HepG2 (cell line): Measurements from ENCODE around the gene CDH22. TPM values are rescaled to one million over a fixed set of nuclear protein-coding genes. Genes with fewer than 3 reads are reported as not detected.

Experiments used
- AHR ChIP-seq: IDR thresholded peaks from 2 replicates; pipeline ENCODE4 v1.6.1; 2018; ENCODE audit warnings: missing genetic modification reagents, missing compliant biosample characterization
- CEBPB ChIP-seq: IDR thresholded peaks from 2 replicates; pipeline ENCODE4 v1.6.1; 2011; ENCODE audit warnings: low read depth, low read length, improper control_type of control experiment, borderline replicate concordance
- HIVEP1 ChIP-seq: sonication (generic); formaldehyde crosslinking; IDR thresholded peaks from 2 replicates; pipeline ENCODE4 v1.4.0; 2020; ENCODE audit warnings: mild to moderate bottlenecking, missing genetic modification reagents
- HNRNPLL ChIP-seq: fragments of 200-400 bp; formaldehyde crosslinking; IDR thresholded peaks from 2 replicates; pipeline ENCODE4 v1.6.1; 2017; ENCODE audit warnings: mild to moderate bottlenecking, low read depth, low read length; ENCODE audit not compliant: poor library complexity, severe bottlenecking
- REL ChIP-seq: sonication (generic); formaldehyde crosslinking; conservative IDR thresholded peaks from 2 replicates; pipeline ENCODE4 v1.8.0; 2022; ENCODE audit warnings: mild to moderate bottlenecking, missing genetic modification reagents, moderate library complexity
- XBP1 ChIP-seq: sonication (generic); formaldehyde crosslinking; IDR thresholded peaks from 2 replicates; pipeline ENCODE4 v1.5.0; 2020; ENCODE audit warnings: missing genetic modification reagents
- ZNF232 ChIP-seq: sonication (generic); formaldehyde crosslinking; IDR thresholded peaks from 2 replicates; pipeline ENCODE4 v1.4.0; 2020; ENCODE audit warnings: missing genetic modification reagents, borderline replicate concordance
- ZNF570 ChIP-seq: sonication (generic); formaldehyde crosslinking; IDR thresholded peaks from 2 replicates; pipeline ENCODE4 v1.4.0; 2020; ENCODE audit warnings: mild to moderate bottlenecking, missing genetic modification reagents, borderline replicate concordance
- ZNF660 ChIP-seq: sonication (generic); formaldehyde crosslinking; IDR thresholded peaks from 2 replicates; pipeline ENCODE4 v1.5.1; 2020; ENCODE audit warnings: mild to moderate bottlenecking, low read depth, missing genetic modification reagents, borderline replicate concordance
- ZSCAN25 ChIP-seq: sonication (generic); formaldehyde crosslinking; IDR thresholded peaks from 2 replicates; pipeline ENCODE4 v1.8.0; 2022; ENCODE audit warnings: mild to moderate bottlenecking, missing genetic modification reagents
- polyA plus RNA-seq, 8 experiments: library from polyadenylated mRNA; depleted of rRNA in 3 of 8; stranded (reverse) in 7 of 8; unstranded in 1 of 8; fragments of >200 nt; fragmentation: Illumina TruSeq in 4 of 8; extraction: Trizol in 4 of 8; gene quantifications; 2 replicates each; pipeline versions ENCODE4 v1.2.1 to v1.2.3, GENCODE V29; 2011 to 2016; ENCODE audit warnings: low read depth in 4 of 8, missing spikeins in 1 of 8, mixed read lengths in 1 of 8; ENCODE audit not compliant: insufficient read depth in 1 of 8
- total RNA-seq, 5 experiments: library from RNA; depleted of rRNA; stranded (reverse); fragments of >200 nt; fragmentation: Illumina TruSeq; extraction: Trizol; gene quantifications; 2 replicates each; pipeline ENCODE4 v1.2.3, GENCODE V29; 2016; ENCODE audit warnings: low read depth in 1 of 5
- TF ChIP-seq, protein P1 (sequence below): sonication (generic); formaldehyde crosslinking; IDR thresholded peaks from 2 replicates; pipeline ENCODE4 v1.5.1; 2020; ENCODE audit warnings: missing genetic modification reagents, mild to moderate bottlenecking, borderline replicate concordance
- TF ChIP-seq, protein P2 (sequence below): IDR thresholded peaks from 2 replicates; pipeline ENCODE4 v1.6.1; 2016; ENCODE audit warnings: missing biosample characterization, missing genetic modification reagents, low read depth
- TF ChIP-seq, protein P3 (sequence below): sonication (generic); formaldehyde crosslinking; conservative IDR thresholded peaks from 2 replicates; pipeline ENCODE4 v1.8.1; 2023; ENCODE audit warnings: missing genetic modification reagents
- TF ChIP-seq, protein P4 (sequence below): IDR thresholded peaks from 2 replicates; pipeline ENCODE4 v1.4.0; 2020; ENCODE audit warnings: mild to moderate bottlenecking, missing genetic modification reagents
- TF ChIP-seq, protein P5 (sequence below): sonication (generic); formaldehyde crosslinking; IDR thresholded peaks from 2 replicates; pipeline ENCODE4 v1.9.0; 2022; ENCODE audit warnings: low read depth, missing genetic modification reagents

Gene CDH22
- total and polyA plus RNA-seq, 2 of the 13 experiments (the other 11 are each of a cell fraction or from before 2014, with no cell fraction given), result not detected

DNA sequence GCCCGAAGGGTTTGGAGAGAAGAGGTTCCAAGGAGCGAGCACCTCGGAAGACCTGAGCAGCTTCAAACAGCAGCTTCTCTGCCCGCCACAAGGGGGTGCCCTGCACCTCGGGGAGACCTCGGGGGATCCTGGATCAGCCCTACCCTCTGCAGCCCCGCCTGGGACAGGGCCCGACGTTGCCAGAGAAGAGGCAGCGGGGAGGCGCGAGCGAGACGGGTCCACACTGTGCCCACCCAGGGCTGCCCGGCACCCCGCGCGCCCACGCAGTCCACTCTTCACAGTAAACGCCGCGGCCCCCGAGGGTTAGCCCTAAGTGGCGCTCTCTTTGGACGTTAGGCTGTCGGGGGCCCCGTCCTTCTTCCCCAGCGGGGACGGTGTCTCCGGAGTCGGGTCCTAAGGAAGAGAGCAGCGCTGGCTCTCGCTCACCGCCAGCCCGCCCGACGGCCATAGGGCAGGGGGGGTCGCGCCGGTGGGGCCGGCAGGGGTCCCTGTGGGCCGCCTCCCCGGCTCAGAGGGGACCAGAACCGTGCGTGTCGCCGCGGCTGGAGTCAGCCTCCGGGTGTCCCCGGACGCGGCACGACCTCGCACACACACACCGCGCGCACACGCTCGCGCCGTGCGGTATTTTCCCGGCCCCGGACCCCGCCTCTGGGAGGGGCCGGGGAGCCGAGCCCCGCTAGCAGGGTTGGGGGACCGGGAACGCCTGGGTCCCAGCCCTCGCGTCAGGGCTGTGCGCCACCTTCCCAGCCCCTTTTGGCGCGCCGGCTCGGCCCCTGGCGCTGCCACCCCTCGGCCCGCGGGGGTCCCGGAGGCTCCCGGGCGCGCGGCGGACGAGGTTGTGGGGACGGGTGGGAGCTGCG lies 929 bp downstream of the CDH22 start (continued):
- TF ChIP-seq, protein P1, sequence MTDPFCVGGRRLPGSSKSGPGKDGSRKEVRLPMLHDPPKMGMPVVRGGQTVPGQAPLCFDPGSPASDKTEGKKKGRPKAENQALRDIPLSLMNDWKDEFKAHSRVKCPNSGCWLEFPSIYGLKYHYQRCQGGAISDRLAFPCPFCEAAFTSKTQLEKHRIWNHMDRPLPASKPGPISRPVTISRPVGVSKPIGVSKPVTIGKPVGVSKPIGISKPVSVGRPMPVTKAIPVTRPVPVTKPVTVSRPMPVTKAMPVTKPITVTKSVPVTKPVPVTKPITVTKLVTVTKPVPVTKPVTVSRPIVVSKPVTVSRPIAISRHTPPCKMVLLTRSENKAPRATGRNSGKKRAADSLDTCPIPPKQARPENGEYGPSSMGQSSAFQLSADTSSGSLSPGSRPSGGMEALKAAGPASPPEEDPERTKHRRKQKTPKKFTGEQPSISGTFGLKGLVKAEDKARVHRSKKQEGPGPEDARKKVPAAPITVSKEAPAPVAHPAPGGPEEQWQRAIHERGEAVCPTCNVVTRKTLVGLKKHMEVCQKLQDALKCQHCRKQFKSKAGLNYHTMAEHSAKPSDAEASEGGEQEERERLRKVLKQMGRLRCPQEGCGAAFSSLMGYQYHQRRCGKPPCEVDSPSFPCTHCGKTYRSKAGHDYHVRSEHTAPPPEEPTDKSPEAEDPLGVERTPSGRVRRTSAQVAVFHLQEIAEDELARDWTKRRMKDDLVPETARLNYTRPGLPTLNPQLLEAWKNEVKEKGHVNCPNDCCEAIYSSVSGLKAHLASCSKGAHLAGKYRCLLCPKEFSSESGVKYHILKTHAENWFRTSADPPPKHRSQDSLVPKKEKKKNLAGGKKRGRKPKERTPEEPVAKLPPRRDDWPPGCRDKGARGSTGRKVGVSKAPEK, result 0 out of 2 replicates have a peak, but pooled peaks have one; percentile 73
- TF ChIP-seq ZNF232 (CRISPR knock-in tag) (0 out of 2 replicates have a peak, but pooled peaks have one; percentile 54), AHR (CRISPR knock-in tag) (peak; percentile 21; the same call in 1 of the 2 replicates), HIVEP1 (CRISPR knock-in tag) (peak; percentile 87), REL (CRISPR knock-in tag) (no peak), ZSCAN25 (CRISPR knock-in tag) (no peak), CEBPB (no peak), XBP1 (no peak), HNRNPLL (peak; percentile 42), ZNF570 (no peak), ZNF660 (CRISPR knock-in tag) (no peak)
- TF ChIP-seq, protein P2, sequence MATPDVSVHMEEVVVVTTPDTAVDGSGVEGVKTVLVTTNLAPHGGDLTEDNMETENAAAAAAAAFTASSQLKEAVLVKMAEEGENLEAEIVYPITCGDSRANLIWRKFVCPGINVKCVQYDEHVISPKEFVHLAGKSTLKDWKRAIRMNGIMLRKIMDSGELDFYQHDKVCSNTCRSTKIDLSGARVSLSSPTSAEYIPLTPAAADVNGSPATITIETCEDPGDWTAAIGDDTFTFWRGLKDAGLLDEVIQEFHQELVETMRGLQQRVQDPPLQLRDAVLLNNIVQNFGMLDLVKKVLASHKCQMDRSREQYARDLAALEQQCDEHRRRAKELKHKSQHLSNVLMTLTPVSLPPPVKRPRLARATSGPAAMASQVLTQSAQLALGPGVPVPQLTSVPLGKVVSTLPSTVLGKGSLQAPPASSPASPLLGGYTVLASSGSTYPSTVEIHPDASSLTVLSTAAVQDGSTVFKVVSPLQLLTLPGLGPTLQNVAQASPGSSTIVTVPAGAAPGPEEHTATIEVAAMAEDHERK (CRISPR knock-in tag), result no peak
- TF ChIP-seq, protein P3, sequence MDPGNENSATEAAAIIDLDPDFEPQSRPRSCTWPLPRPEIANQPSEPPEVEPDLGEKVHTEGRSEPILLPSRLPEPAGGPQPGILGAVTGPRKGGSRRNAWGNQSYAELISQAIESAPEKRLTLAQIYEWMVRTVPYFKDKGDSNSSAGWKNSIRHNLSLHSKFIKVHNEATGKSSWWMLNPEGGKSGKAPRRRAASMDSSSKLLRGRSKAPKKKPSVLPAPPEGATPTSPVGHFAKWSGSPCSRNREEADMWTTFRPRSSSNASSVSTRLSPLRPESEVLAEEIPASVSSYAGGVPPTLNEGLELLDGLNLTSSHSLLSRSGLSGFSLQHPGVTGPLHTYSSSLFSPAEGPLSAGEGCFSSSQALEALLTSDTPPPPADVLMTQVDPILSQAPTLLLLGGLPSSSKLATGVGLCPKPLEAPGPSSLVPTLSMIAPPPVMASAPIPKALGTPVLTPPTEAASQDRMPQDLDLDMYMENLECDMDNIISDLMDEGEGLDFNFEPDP (CRISPR knock-in tag), result no peak
- TF ChIP-seq, protein P4, sequence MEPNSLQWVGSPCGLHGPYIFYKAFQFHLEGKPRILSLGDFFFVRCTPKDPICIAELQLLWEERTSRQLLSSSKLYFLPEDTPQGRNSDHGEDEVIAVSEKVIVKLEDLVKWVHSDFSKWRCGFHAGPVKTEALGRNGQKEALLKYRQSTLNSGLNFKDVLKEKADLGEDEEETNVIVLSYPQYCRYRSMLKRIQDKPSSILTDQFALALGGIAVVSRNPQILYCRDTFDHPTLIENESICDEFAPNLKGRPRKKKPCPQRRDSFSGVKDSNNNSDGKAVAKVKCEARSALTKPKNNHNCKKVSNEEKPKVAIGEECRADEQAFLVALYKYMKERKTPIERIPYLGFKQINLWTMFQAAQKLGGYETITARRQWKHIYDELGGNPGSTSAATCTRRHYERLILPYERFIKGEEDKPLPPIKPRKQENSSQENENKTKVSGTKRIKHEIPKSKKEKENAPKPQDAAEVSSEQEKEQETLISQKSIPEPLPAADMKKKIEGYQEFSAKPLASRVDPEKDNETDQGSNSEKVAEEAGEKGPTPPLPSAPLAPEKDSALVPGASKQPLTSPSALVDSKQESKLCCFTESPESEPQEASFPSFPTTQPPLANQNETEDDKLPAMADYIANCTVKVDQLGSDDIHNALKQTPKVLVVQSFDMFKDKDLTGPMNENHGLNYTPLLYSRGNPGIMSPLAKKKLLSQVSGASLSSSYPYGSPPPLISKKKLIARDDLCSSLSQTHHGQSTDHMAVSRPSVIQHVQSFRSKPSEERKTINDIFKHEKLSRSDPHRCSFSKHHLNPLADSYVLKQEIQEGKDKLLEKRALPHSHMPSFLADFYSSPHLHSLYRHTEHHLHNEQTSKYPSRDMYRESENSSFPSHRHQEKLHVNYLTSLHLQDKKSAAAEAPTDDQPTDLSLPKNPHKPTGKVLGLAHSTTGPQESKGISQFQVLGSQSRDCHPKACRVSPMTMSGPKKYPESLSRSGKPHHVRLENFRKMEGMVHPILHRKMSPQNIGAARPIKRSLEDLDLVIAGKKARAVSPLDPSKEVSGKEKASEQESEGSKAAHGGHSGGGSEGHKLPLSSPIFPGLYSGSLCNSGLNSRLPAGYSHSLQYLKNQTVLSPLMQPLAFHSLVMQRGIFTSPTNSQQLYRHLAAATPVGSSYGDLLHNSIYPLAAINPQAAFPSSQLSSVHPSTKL, result peak; percentile 37; the same call in 1 of the 2 replicates
- TF ChIP-seq, protein P5, sequence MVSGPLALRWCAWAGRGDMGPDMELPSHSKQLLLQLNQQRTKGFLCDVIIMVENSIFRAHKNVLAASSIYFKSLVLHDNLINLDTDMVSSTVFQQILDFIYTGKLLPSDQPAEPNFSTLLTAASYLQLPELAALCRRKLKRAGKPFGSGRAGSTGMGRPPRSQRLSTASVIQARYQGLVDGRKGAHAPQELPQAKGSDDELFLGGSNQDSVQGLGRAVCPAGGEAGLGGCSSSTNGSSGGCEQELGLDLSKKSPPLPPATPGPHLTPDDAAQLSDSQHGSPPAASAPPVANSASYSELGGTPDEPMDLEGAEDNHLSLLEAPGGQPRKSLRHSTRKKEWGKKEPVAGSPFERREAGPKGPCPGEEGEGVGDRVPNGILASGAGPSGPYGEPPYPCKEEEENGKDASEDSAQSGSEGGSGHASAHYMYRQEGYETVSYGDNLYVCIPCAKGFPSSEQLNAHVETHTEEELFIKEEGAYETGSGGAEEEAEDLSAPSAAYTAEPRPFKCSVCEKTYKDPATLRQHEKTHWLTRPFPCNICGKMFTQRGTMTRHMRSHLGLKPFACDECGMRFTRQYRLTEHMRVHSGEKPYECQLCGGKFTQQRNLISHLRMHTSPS (CRISPR knock-in tag), result no peak; the same call in 1 of the 2 replicates
